Liver (tissue), 9 donors: ENCODE data around the gene FARS2. TPM values are rescaled to one million over a fixed set of nuclear protein-coding genes. Genes with fewer than 3 reads are reported as not detected.

Experiments
- DNase-seq: peaks from one replicate; pipeline ENCODE4 v3.0.0-alpha.2; 2017; ENCODE audit warnings: low spot score
- H3K27ac ChIP-seq, 2 donors: one replicate each; pipeline ENCODE4 v1.7.0; 2013; ENCODE audit warnings: inconsistent platforms in 2 of 2, low read length in 2 of 2, control low read depth in 1 of 2, low read depth in 1 of 2, mild to moderate bottlenecking in 1 of 2
- H3K27me3 ChIP-seq, 4 donors: one replicate each; pipeline versions ENCODE4 v1.6.1 to v1.7.0; 2013; ENCODE audit warnings: low read length in 3 of 4, inconsistent platforms in 1 of 4, mild to moderate bottlenecking in 1 of 4, moderate library complexity in 1 of 4; ENCODE audit not compliant: control insufficient read depth in 4 of 4, insufficient read depth in 4 of 4
- H3K36me3 ChIP-seq, 4 donors: one replicate each; pipeline versions ENCODE4 v1.6.1 to v1.7.0; 2013; ENCODE audit warnings: low read length in 3 of 4, mild to moderate bottlenecking in 3 of 4, low read depth in 1 of 4, moderate library complexity in 1 of 4; ENCODE audit not compliant: control insufficient read depth in 4 of 4, insufficient read depth in 3 of 4
- H3K4me1 ChIP-seq, 4 donors: one replicate each; pipeline versions ENCODE4 v1.6.1 to v1.7.0; 2013; ENCODE audit warnings: low read length in 3 of 4, mild to moderate bottlenecking in 3 of 4, moderate library complexity in 1 of 4; ENCODE audit not compliant: control insufficient read depth in 4 of 4, insufficient read depth in 4 of 4
- H3K4me3 ChIP-seq, 3 donors: one replicate each; pipeline versions ENCODE4 v1.6.1 to v1.7.0; 2013; ENCODE audit warnings: low read length in 3 of 3, control low read depth in 1 of 3, low read depth in 1 of 3, mild to moderate bottlenecking in 1 of 3
- H3K9ac ChIP-seq, 2 donors: one replicate each; pipeline ENCODE4 v1.7.0; 2013; ENCODE audit warnings: low read length in 2 of 2, mild to moderate bottlenecking in 2 of 2, moderate library complexity in 2 of 2, control low read depth in 1 of 2, low read depth in 1 of 2
- H3K9me3 ChIP-seq, 4 donors: one replicate each; pipeline versions ENCODE4 v1.6.1 to v1.7.0; 2013; ENCODE audit warnings: low read length in 3 of 4; ENCODE audit not compliant: control insufficient read depth in 4 of 4
- FOXA1 ChIP-seq: IDR thresholded peaks from 2 replicates; pipeline ENCODE4 v1.6.1; 2016; ENCODE audit warnings: antibody characterized with exemption
- FOXA2 ChIP-seq: IDR thresholded peaks from 2 replicates; pipeline ENCODE4 v1.6.1; 2016; ENCODE audit warnings: antibody characterized with exemption
- GABPA ChIP-seq, 2 donors: IDR thresholded peaks in 1 of 2; conservative IDR thresholded peaks in 1 of 2; 2 replicates each; pipeline ENCODE4 v1.6.1; 2016; ENCODE audit warnings: antibody characterized with exemption in 2 of 2, mild to moderate bottlenecking in 1 of 2, moderate library complexity in 1 of 2
- HNF4G ChIP-seq: IDR thresholded peaks from 2 replicates; pipeline ENCODE4 v1.6.1; 2016; ENCODE audit warnings: antibody characterized with exemption
- JUND ChIP-seq, 2 donors: IDR thresholded peaks; 2 replicates each; pipeline ENCODE4 v1.6.1; 2016; ENCODE audit warnings: antibody characterized with exemption in 2 of 2
- NR2F2 ChIP-seq: IDR thresholded peaks from 2 replicates; pipeline ENCODE4 v1.6.1; 2016; ENCODE audit warnings: antibody characterized with exemption
- RAD21 ChIP-seq, 2 donors: IDR thresholded peaks; 2 replicates each; pipeline ENCODE4 v1.6.1; 2016; ENCODE audit warnings: antibody characterized with exemption in 2 of 2, mild to moderate bottlenecking in 2 of 2
- RXRA ChIP-seq, 2 donors: IDR thresholded peaks; 2 replicates each; pipeline ENCODE4 v1.6.1; 2017 to 2018; ENCODE audit warnings: antibody characterized with exemption in 2 of 2, mild to moderate bottlenecking in 1 of 2
- SP1 ChIP-seq: IDR thresholded peaks from 2 replicates; pipeline ENCODE4 v1.6.1; 2018; ENCODE audit warnings: antibody characterized with exemption, mild to moderate bottlenecking
- TAF1 ChIP-seq: conservative IDR thresholded peaks from 2 replicates; pipeline ENCODE4 v1.6.1; 2016; ENCODE audit warnings: antibody characterized with exemption, mild to moderate bottlenecking
- YY1 ChIP-seq: IDR thresholded peaks from 2 replicates; pipeline ENCODE4 v1.6.1; 2016; ENCODE audit warnings: antibody characterized with exemption, mild to moderate bottlenecking
- WGBS: extraction: QIAGEN DNeasy Blood & Tissue Kit; methylation state at CpG from one replicate; pipeline ENCODE4 v1.1.7; 2013; 5-methylcytosine and 5-hydroxymethylcytosine counted together
- polyA plus RNA-seq, 2 donors: library from polyadenylated mRNA; stranded (reverse) in 1 of 2; unstranded in 1 of 2; fragments of 200-250 nt in 1 of 2; fragments of >200 nt in 1 of 2; fragmentation: Nextera tagmentation in 1 of 2; extraction: Ambion mirVana in 1 of 2; gene quantifications; one replicate each; pipeline versions ENCODE4 v1.2.1 to v1.2.3, GENCODE V29; 2013 to 2015
- total RNA-seq, 2 donors: library from RNA; depleted of rRNA; stranded (reverse); fragments of >200 nt; gene quantifications; one replicate each; pipeline ENCODE4 v1.2.3, GENCODE V29; 2014
- TF ChIP-seq, protein P1 (sequence below): IDR thresholded peaks from 2 replicates; pipeline ENCODE4 v1.6.1; 2016; ENCODE audit warnings: antibody characterized with exemption
- TF ChIP-seq, protein P2 (sequence below): IDR thresholded peaks from 2 replicates; pipeline ENCODE4 v1.6.1; 2016; ENCODE audit warnings: antibody characterized with exemption
- TF ChIP-seq, protein P3 (sequence below): IDR thresholded peaks from 2 replicates; pipeline ENCODE4 v1.6.1; 2016; ENCODE audit warnings: antibody characterized with exemption, mild to moderate bottlenecking
- TF ChIP-seq, protein P4 (sequence below): fragments of 150-350 bp; IDR thresholded peaks from 2 replicates; pipeline ENCODE4 v1.5.1; 2017; ENCODE audit warnings: improper control_type of control experiment, low read depth, low read length; ENCODE audit not compliant: missing input control
- TF ChIP-seq, protein P5 (sequence below): IDR thresholded peaks from 2 replicates; pipeline ENCODE4 v1.6.1; 2016; ENCODE audit warnings: antibody characterized with exemption
- donor health status: healthy.
- donor health status: healthy.
- donor health status: healthy.
- donor health status: healthy.
- donor health status: healthy.

Gene FARS2
- total and polyA plus RNA-seq, 4 donors, result 7.8 to 25.9 (median 11.2) TPM

- no peak for TF ChIP-seq TAF1
- TF ChIP-seq, protein P1, sequence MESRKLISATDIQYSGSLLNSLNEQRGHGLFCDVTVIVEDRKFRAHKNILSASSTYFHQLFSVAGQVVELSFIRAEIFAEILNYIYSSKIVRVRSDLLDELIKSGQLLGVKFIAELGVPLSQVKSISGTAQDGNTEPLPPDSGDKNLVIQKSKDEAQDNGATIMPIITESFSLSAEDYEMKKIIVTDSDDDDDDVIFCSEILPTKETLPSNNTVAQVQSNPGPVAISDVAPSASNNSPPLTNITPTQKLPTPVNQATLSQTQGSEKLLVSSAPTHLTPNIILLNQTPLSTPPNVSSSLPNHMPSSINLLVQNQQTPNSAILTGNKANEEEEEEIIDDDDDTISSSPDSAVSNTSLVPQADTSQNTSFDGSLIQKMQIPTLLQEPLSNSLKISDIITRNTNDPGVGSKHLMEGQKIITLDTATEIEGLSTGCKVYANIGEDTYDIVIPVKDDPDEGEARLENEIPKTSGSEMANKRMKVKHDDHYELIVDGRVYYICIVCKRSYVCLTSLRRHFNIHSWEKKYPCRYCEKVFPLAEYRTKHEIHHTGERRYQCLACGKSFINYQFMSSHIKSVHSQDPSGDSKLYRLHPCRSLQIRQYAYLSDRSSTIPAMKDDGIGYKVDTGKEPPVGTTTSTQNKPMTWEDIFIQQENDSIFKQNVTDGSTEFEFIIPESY, result no peak
- no peak for TF ChIP-seq FOXA1
- no peak for TF ChIP-seq RAD21 (IDR thresholded peaks at IDR 0.05)
- TF ChIP-seq, protein P2, sequence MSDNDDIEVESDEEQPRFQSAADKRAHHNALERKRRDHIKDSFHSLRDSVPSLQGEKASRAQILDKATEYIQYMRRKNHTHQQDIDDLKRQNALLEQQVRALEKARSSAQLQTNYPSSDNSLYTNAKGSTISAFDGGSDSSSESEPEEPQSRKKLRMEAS, result no peak
- TF ChIP-seq GABPA (IDR thresholded peaks at IDR 0.05 in 1 of 2, conservative IDR thresholded peaks at IDR 0.05 in 1 of 2), result no peak
- no peak for TF ChIP-seq RXRA (IDR thresholded peaks at IDR 0.05)
- TF ChIP-seq YY1, result no peak
Measured at GRCh38 chr6:5515200-5515599, 253.9 kb downstream of the FARS2 start (continued).

- H3K36me3 ChIP-seq, result no peaks in the 10 kb centered on the region
- TF ChIP-seq, protein P3, sequence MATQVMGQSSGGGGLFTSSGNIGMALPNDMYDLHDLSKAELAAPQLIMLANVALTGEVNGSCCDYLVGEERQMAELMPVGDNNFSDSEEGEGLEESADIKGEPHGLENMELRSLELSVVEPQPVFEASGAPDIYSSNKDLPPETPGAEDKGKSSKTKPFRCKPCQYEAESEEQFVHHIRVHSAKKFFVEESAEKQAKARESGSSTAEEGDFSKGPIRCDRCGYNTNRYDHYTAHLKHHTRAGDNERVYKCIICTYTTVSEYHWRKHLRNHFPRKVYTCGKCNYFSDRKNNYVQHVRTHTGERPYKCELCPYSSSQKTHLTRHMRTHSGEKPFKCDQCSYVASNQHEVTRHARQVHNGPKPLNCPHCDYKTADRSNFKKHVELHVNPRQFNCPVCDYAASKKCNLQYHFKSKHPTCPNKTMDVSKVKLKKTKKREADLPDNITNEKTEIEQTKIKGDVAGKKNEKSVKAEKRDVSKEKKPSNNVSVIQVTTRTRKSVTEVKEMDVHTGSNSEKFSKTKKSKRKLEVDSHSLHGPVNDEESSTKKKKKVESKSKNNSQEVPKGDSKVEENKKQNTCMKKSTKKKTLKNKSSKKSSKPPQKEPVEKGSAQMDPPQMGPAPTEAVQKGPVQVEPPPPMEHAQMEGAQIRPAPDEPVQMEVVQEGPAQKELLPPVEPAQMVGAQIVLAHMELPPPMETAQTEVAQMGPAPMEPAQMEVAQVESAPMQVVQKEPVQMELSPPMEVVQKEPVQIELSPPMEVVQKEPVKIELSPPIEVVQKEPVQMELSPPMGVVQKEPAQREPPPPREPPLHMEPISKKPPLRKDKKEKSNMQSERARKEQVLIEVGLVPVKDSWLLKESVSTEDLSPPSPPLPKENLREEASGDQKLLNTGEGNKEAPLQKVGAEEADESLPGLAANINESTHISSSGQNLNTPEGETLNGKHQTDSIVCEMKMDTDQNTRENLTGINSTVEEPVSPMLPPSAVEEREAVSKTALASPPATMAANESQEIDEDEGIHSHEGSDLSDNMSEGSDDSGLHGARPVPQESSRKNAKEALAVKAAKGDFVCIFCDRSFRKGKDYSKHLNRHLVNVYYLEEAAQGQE, result no peak
- no peak for TF ChIP-seq RXRA (IDR thresholded peaks at IDR 0.05)
- no peak for DNase-seq
- no peaks in the 10 kb centered on the region for H3K27me3 ChIP-seq
- no peaks in the 10 kb centered on the region for H3K4me1 ChIP-seq
- no peaks in the 10 kb centered on the region for H3K9me3 ChIP-seq
- H3K27ac ChIP-seq, result no peak overlapping the region
- 93% methylated on average over 6 of the region's 6 CpGs for WGBS
- H3K9ac ChIP-seq, result no peak overlapping the region
- H3K4me3 ChIP-seq, result no peak overlapping the region
Measured at GRCh38 chr6:5516036-5516435, 254.7 kb downstream of the FARS2 start.

GRCh38 chr6:5517796-5518195 is 256.5 kb downstream of the FARS2 start:
- no peaks in the 10 kb centered on the region for H3K36me3 ChIP-seq
- no peaks in the 10 kb centered on the region for H3K9me3 ChIP-seq
- no peaks in the 10 kb centered on the region for H3K27me3 ChIP-seq
- 94% methylated on average over 2 of the region's 2 CpGs for WGBS
- H3K4me1 ChIP-seq, result no peaks in the 10 kb centered on the region
- H3K9ac ChIP-seq, result no peak overlapping the region
- DNase-seq, result no peak
- no peak overlapping the region for H3K4me3 ChIP-seq
- no peak overlapping the region for H3K27ac ChIP-seq
- TF ChIP-seq, protein P4, sequence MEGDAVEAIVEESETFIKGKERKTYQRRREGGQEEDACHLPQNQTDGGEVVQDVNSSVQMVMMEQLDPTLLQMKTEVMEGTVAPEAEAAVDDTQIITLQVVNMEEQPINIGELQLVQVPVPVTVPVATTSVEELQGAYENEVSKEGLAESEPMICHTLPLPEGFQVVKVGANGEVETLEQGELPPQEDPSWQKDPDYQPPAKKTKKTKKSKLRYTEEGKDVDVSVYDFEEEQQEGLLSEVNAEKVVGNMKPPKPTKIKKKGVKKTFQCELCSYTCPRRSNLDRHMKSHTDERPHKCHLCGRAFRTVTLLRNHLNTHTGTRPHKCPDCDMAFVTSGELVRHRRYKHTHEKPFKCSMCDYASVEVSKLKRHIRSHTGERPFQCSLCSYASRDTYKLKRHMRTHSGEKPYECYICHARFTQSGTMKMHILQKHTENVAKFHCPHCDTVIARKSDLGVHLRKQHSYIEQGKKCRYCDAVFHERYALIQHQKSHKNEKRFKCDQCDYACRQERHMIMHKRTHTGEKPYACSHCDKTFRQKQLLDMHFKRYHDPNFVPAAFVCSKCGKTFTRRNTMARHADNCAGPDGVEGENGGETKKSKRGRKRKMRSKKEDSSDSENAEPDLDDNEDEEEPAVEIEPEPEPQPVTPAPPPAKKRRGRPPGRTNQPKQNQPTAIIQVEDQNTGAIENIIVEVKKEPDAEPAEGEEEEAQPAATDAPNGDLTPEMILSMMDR, result no peak
- TF ChIP-seq SP1 (no peak), NR2F2 (no peak), HNF4G (no peak), RXRA (IDR thresholded peaks at IDR 0.05) (no peak), YY1 (no peak), GABPA (IDR thresholded peaks at IDR 0.05 in 1 of 2, conservative IDR thresholded peaks at IDR 0.05 in 1 of 2) (no peak), JUND (IDR thresholded peaks at IDR 0.05) (no peak), RAD21 (IDR thresholded peaks at IDR 0.05) (no peak), FOXA2 (no peak)
- TF ChIP-seq, protein P2, result no peak
- TF ChIP-seq, protein P3, result no peak
- TF ChIP-seq, protein P1, result no peak
- TF ChIP-seq, protein P5, sequence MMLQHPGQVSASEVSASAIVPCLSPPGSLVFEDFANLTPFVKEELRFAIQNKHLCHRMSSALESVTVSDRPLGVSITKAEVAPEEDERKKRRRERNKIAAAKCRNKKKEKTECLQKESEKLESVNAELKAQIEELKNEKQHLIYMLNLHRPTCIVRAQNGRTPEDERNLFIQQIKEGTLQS, result no peak
